Chondrocyte (in vitro differentiated cells): ENCODE data around the gene GHRHR. TPM values are rescaled to one million over a fixed set of nuclear protein-coding genes. Genes with fewer than 3 reads are reported as not detected.
A peak's percentile ranks its signal among the peaks of the same experiment; 100 is the strongest.

Experiments
- DNase-seq: peaks from one replicate; pipeline ENCODE4 v3.0.0; 2021; ENCODE audit warnings: mixed read lengths, low spot score
- H3K27ac Mint-ChIP-seq: one replicate; pipeline ENCODE4 v1.8.0; 2021; ENCODE audit warnings: mild to moderate bottlenecking, moderate library complexity, mixed read lengths; ENCODE audit not compliant: unreplicated experiment
- H3K27me3 Mint-ChIP-seq: 2 replicates; pipeline ENCODE4 v1.8.0; 2021; ENCODE audit warnings: low read depth, mixed read lengths
- H3K36me3 Mint-ChIP-seq: 2 replicates; pipeline ENCODE4 v1.8.0; 2021; ENCODE audit warnings: low read depth, mixed read lengths
- H3K4me1 Mint-ChIP-seq: 2 replicates; pipeline ENCODE4 v1.8.0; 2021; ENCODE audit warnings: low read depth, mild to moderate bottlenecking, mixed read lengths
- H3K4me3 Mint-ChIP-seq: one replicate; pipeline ENCODE4 v1.8.0; 2021; ENCODE audit warnings: mild to moderate bottlenecking, moderate library complexity, mixed read lengths; ENCODE audit not compliant: unreplicated experiment
- H3K9me3 Mint-ChIP-seq: 2 replicates; pipeline ENCODE4 v1.8.0; 2021; ENCODE audit warnings: low read depth, mixed read lengths
- total RNA-seq: library from RNA; stranded (reverse); gene quantifications from 3 replicates; pipeline ENCODE4 v1.2.1, GENCODE V29; 2021
- TF ChIP-seq, protein P1 (sequence below): fragments of 200-600 bp; sonication (generic); IDR thresholded peaks from 2 replicates; pipeline ENCODE4 v1.5.0; 2021; ENCODE audit warnings: antibody characterized with exemption, mild to moderate bottlenecking, moderate library complexity

The GHRHR gene
- total RNA-seq, 1 donor from 2014 or later: not detected

DNA sequence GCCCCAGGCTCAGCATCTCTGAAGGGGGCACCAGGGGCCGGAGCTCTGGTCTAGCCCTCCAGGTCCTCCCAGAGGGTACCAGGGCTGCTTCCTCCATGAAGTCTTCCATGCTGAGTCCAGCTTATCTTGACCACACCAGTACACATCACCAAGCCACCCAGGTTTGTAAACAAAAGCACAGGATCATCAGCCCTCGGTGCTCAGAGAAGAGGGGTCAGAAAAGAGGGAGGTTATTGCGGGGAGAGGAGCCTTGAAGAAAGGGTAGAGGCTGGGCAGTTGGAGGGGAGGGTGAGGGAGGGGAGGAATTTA lies 28.2 kb upstream of the GHRHR start:
- TF ChIP-seq, protein P1, sequence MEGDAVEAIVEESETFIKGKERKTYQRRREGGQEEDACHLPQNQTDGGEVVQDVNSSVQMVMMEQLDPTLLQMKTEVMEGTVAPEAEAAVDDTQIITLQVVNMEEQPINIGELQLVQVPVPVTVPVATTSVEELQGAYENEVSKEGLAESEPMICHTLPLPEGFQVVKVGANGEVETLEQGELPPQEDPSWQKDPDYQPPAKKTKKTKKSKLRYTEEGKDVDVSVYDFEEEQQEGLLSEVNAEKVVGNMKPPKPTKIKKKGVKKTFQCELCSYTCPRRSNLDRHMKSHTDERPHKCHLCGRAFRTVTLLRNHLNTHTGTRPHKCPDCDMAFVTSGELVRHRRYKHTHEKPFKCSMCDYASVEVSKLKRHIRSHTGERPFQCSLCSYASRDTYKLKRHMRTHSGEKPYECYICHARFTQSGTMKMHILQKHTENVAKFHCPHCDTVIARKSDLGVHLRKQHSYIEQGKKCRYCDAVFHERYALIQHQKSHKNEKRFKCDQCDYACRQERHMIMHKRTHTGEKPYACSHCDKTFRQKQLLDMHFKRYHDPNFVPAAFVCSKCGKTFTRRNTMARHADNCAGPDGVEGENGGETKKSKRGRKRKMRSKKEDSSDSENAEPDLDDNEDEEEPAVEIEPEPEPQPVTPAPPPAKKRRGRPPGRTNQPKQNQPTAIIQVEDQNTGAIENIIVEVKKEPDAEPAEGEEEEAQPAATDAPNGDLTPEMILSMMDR: no peak
- Mint-ChIP-seq H3K4me1 (peaks cover 9% of the 10 kb centered on the region), H3K27ac (no peak overlapping the region), H3K4me3 (no peak overlapping the region), H3K27me3 (peaks cover 26% of the 10 kb centered on the region), H3K36me3 (no peaks in the 10 kb centered on the region), H3K9me3 (no peaks in the 10 kb centered on the region)
- DNase-seq: no peak

DNA sequence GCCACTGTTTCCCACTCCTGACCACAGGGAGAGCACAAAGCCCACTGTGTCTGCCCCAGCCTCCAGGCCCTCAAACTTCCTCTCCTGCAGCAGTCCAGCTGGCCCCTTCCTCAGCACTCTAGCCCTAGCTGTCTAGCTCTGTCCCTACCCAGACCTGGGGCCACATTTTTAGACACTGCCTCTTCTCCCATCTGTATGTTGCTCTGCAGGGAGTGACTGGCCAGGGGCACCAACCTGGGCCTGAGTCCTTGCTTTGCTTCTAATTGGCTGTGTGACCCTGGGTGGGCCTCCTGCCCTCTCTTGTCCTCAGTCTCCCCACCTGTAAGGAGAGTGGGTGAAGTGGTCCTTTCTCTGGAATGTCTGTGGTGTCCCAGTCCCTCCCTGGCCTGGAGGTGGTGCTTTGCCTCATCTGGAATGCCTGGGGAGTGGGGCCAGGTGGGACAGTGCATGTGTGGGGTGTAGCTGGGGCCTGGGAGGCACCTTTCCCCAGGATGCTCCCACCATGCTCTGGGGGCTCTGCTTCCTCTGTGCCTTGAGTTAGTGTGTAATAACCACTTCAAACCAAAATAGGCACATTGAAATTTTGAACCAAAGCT lies 27.0 kb upstream of the GHRHR start:
- Mint-ChIP-seq H3K4me3 (no peak overlapping the region), H3K4me1 (peaks cover under 1% of the 10 kb centered on the region), H3K27me3 (peaks cover 37% of the 10 kb centered on the region), H3K36me3 (no peaks in the 10 kb centered on the region), H3K9me3 (no peaks in the 10 kb centered on the region), H3K27ac (no peak overlapping the region)
- TF ChIP-seq, protein P1: no peak
- no peak for DNase-seq

DNA sequence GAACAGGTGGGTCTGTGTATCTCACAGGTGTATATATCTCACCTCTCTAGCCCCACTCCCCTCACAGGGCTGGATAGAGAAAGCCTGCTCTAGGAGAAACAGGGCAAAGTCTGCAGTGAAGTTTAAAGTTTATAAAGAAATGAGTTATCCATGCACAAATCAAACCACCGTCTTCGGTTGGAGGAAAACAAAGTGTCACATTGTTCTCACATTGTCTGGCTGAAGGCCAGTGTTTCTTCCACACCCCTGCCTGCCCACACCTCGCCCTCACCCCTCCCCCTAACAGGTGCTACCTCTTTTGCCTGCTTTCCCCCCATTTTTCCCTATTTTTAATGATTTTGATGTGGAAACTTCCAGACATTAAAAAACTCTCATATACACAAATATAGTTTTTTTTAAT lies 26.3 kb upstream of the GHRHR start:
- Mint-ChIP-seq H3K9me3 (no peaks in the 10 kb centered on the region), H3K4me1 (no peaks in the 10 kb centered on the region), H3K27me3 (peaks cover 43% of the 10 kb centered on the region), H3K36me3 (no peaks in the 10 kb centered on the region), H3K4me3 (no peak overlapping the region), H3K27ac (no peak overlapping the region)
- DNase-seq: no peak
- TF ChIP-seq, protein P1: no peak

DNA sequence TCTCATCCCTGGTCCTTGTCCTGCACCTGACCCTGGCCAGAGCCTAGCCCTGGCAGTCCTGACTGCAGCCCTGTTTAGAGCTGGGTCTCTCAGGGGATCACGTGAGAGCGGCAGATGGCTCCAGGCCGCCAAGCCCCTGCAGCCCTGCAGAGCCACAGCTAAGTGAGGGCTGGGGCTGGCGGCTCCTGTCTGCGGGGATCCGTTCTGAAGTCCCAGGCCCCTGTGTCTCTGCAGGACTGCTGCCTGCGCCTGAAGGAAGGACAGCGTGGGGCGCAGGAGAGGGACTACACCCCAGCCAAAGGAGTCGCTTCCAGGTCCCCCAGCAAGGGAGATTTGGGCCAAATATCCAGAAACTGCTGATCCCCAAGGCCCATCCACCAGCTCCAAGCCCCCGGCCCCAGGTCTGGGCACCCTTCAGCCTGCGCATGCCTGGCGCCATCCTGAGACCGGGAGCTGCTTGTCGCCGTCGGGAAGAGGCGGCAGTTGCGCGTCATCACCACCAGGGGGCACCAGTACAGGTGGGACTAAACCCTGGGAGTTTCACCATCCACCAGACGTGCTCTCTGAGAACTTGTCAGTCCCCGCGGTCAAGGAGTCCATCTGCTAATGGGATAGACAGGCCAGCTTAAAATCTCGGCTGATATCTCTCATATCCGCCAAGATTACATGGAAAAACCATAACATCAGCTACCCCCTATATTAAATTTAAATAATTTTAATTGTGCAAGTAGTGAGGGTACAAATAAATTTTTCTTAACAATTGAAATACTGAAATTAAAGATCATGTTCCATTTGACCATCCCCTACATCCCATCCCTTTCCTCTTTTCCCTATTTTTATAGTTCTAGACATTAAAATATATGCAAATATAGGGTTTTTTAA lies 25.1 kb upstream of the GHRHR start:
- H3K4me1 Mint-ChIP-seq: no peaks in the 10 kb centered on the region
- no peak for DNase-seq
- no peak overlapping the region for H3K4me3 Mint-ChIP-seq
- no peaks in the 10 kb centered on the region for H3K36me3 Mint-ChIP-seq
- no peak overlapping the region for H3K27ac Mint-ChIP-seq
- H3K27me3 Mint-ChIP-seq: peaks cover 52% of the 10 kb centered on the region
- TF ChIP-seq, protein P1: peak; percentile 99
- peaks cover 4% of the 10 kb centered on the region for H3K9me3 Mint-ChIP-seq

DNA sequence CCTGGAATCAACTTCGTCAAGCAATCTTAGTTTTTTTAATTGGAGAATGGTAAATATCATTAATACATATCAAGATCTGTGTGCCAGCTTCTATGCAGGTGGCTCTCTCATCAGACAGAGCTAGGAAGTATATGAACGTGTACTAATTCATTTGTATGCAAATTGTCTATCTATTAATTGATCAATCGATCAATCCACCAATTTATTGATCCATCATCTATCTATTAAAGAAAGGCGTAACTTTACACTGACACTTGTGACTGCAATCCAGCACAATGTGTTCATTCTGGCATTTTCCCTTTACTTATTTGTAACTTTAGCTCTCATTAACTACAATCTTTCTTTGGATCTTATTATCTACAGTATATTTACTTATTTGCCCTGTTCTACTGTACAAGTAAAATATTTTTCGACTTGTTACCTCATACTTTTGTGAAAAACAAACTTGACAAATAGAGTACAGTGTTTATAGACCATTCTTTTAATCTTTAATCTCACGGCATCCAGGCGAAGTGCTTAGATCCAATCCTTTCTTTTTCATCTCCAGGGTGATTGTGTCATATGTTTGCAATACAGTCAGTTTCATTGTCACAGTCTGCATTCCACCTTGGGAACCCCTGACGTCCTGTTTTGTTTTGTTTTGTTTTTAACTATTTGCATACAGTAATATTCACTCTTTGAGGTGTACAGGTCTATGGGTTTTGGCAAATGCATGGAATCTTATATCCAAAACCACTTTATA lies 22.0 kb upstream of the GHRHR start:
- DNase-seq: no peak
- H3K4me1 Mint-ChIP-seq: no peaks in the 10 kb centered on the region
- H3K27me3 Mint-ChIP-seq: peaks cover 51% of the 10 kb centered on the region
- peaks cover 6% of the 10 kb centered on the region for H3K36me3 Mint-ChIP-seq
- peaks cover 15% of the 10 kb centered on the region for H3K9me3 Mint-ChIP-seq
- H3K4me3 Mint-ChIP-seq: no peak overlapping the region
- H3K27ac Mint-ChIP-seq: no peak overlapping the region
- TF ChIP-seq, protein P1: no peak
